Bone marrow (tissue), 2 donors: ENCODE measurements around the gene TMEM229B.

Source experiments
- DNase-seq, 2 donors: peaks; one replicate each; lab custom pipeline; 2025; lab: John Stamatoyannopoulos, UW

TMEM229B gene

DNA sequence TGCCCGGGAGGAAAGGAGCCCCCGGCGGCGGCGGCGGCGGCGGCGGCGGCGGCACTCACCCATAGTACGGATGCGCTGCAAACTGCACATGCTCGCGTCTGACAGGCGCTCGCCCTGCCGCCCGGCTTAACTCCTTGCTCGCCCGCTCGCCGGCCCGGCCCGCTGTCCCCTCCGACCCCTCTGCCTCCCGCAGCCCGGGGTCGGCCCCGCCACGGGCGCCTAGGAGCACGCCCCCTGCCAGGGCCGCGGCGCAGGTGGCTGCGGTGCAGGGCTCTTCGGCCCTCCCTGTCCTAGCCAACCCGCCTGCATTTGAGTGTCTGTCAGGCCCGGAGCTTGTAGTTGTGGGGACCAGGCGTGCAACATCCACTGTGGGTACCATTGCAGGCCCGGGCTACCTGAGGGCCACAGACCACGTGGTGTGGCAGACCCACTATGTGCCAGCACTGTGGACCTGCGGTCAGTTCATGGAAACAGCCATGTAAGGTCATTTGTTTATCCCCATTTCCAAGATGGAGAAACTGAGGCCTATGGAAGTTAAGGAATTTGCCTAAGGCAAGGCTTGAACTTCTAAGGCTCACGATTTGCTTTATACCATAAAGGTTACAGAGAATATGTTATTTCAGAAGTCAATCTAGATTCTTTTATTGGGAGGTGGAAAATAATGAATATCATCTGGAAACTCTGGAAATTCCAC is 27.0 kb upstream of the TMEM229B start:
- no peak for DNase-seq

DNA sequence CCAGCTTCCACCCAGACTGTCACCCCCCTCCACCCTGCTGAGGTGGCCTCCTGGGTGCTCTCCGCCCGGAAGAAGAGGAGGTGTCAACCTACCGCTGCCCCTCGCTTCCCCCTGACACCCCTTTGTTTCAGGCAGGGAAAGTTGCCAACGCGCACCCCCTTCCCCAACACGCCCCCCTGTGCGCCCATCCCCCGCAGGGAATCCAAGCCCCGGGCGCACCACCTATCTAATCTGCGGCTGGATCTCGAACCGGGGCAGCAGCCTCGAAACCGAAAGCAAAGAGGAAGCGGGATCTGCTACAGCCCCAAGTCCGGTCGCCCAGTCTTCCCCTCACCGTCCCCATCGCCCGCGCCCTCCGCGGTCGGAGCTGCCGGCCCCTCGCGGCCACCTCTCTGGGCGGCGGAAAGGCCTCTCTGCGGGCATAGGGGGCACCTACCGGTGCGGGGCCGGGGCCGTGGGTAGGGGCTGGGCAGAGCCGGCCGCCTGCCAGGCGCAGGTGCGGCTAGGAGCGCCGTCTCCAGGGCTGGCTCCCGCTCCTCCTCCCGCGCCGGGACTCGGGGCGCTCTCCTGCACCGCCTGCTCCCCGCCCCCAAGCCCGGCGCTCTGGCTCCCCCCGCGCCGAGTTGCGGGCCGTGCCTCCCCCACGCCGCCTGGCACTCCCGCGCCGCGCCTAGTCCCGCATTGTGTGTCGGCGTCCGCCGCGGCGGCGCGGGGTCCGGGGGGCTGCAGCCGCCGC is 26.3 kb upstream of the TMEM229B start:
- DNase-seq = peak; percentile 5 to 20

DNA sequence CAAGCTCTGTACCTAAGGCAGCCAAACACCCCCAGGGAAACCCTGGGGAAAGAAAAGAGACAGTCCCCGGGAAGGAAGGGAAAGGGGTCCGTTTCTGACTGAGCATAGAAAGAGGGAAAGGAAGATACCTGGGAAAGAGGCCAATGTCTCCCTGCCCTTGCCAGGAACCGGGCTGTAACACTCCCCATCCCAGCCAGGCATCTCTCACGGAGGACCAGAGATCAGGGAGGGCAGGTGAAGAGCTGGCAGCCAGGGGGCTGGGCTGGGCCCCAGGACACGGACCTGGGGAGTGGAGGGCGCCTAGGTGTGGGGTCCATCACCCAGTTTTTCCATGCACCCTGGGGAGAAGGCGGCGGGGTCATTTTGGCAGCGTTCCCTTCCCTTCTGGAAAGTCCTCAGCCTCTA is 25.7 kb upstream of the TMEM229B start:
- no peak for DNase-seq

DNA sequence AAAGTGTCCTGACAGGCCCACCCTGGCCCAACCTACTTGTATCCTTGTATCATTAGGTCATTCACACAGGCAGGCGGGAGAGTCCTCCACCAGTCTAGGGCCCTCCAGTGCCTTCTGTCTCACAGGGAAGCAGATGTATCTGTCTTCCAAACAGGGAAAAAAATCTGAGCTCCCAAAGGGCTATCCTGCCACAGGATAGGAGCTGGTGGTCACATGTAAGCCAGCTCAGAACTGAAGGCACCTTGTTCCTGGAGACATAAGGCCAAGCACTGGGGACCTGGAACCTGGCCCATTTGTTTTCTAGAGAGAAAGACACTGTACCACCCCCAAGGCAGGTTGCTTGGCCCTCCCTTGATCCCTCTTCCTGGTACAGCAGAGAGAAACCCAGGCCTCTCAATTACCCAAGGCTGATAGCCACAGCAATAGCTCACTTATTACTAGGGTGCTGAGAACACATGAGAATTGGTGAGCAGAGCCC is 25.1 kb upstream of the TMEM229B start:
- no peak for DNase-seq

DNA sequence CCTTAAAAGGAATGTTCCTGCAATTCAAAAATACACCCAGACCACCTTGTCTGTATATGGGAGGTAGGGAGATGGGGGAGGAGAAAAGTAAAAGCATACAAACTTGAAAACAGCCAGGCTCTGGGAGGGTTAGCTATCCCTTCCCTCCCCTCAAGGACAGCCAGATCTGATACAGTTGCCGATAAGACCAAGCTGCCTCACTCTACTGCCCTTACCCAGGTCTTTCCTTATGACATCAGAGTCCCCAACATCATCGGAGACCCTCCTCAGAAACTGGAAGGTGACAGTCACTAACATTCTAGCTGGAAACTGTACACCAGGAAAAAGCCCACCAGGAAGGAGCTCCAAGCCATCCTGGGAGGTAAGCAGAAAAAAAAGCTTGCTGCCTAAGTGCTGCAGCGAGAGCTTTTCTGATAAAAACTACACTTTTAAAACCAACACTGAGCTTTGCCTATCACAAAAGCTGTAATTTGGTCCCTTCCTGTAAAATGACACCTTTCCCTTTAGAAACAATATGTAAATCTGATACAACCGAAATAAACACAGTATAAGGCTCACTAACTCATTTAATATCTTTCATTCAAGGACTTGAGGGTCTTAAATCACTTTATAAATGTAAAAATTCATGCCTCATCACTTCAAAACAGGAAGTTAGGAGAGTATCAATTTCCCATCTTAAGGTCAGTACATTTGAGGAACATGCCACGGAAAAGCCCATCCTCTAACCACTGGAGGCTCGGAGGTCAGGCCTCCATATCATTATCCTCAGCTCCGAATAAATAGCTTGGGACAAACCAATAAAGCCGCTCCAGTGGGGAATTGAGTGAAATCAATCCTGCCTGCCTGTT is 24.2 kb upstream of the TMEM229B start:
- no peak for DNase-seq

DNA sequence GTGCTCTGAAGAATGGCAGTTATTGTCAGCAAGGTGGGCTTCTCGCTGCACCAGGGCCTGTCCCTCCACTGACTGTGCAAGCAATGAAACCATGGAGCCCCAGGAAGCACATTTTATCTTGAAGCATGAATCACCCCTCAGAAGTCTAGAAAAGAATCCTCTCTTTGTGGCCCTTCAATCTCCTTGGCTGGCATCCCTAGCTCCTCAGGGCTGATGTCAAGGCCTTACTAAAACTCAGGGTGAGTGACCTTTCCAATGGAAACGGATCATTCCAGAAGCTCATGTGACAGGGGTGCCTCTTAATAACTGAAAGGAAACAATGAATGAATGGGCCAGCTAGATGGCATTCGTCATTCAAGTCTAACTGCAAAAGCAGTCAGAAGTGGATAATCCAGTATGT is 22.3 kb upstream of the TMEM229B start:
- no peak for DNase-seq

DNA sequence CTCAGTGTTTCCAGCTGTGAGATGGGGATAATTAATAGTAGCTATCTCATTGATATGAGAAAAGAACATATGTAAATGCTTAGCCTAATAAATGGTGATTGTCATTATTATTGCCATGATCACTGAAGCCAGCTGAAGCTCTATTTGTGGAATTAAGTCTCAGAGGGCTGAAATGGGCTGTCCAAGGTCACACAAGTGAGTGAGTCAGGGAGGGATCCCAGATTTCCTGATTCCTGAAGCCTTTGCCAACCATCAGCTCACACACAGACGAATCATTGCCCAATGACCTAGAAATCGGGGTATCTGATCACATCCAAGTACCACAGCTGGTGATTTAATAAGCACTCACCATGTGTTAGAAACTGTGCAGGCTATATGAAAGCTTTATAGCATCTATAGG is 21.6 kb upstream of the TMEM229B start:
- no peak for DNase-seq

DNA sequence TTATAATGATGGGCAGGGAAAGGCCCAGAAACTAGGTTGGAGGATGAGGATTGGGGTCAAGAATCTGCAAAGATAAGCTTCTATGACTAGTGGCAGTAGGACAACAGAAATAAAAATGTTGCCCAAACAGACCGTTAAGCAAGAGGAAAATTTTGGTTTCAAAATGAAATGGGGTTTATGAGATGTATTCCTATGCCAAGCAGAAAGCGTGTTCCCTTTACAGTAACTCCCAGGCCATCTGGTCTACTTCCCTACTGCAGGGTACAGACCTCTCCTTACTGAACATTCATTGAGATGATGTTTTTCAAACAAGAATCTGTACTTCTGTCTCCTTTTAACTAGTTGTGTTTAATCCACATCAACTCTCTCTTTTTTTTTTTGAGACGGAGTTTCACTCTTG is 20.4 kb upstream of the TMEM229B start:
- no peak for DNase-seq

DNA sequence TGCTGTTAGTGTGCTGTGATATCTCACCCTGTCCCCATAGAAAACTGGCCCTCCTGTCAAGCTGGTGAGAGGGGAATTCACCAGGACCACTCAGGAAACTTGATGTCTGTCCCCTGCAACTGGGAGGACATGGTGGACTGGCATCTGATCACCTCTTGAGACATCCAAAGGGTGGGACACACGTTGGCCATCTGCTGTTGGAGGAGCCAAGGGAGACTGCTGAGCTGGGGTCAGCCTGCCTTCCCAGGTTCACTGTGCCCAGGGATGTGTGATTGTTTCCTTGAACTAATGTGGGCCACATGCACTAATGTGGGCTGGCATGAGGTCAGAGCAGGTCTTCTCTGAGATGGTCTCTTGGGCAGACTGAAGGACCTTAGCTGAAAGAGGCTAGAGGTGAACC is 16.7 kb upstream of the TMEM229B start:
- no peak for DNase-seq

DNA sequence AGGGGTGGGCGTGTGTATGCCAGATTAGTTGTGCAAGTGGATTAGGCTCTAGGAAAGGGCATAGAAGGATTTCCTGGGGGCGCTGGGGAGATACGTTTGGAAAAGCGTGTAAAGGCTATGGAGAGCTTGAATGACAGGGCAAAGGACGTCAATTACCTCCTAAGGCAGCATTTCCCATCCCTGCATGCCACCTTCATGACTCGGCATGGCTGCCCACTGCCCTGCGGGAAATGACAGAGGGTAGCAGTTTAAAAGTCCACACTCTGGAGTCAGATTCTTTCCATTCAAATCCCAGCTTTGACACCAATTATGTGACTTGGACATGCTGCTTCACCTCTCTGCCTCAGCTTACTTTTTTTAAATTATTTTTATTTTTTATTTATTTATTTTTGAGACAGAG is 14.8 kb upstream of the TMEM229B start:
- DNase-seq = no peak

DNA sequence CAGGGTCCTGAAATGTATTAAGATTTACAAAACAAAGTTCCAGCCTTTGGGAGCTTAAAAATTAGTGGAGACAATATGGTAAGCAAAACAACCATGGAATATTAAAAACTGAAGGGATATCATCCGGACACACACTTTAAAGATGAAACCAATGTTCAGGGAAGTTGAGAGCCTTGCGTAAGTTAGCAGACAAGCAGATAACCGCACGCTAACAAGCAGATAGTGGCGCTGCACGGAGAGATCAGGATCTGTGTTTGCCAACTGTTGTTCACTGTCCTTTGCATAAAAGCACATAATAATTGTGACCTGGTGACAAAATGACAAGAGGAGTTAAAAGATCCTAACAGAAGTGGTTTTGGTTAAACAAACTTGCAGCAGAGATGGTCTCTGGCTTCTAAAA is 14.3 kb upstream of the TMEM229B start:
- no peak for DNase-seq

DNA sequence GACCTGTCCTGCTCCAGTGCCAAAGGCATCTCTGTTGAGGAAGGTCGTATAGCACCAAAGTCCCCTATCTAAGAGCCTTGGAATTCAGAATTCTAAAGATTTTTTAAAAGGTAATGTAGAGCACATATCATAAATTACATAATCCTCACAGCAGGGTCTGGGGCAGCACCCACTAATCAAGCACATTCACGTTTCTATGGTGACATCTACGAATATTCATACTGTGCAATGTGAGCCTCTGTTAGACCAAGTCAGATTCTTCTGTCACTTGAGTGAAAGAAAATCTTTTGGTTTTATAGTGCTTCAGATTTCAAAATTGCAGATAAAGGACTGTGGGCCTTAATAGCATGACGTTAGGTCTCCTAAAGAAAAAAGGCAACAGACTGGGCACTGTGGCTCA is 13.1 kb upstream of the TMEM229B start:
- DNase-seq = no peak

DNA sequence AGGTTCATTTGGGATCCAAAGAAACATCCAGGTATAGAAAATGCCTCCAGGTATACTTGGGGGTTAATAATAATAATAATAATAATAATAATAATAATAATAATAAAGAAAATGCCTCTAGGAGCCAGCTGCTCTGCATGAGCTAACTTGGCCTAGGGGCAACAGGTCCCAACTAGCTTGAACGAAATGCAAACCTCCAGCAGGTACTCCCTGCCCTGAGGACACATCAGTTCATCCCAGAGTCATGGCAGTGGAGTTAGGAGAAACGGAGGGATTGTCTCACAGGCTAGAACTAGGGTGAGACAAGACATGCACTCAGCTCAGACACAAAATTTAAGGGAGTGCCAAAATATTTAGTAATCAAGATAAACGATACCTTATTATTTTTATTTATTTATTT is 12.5 kb upstream of the TMEM229B start:
- no peak for DNase-seq

DNA sequence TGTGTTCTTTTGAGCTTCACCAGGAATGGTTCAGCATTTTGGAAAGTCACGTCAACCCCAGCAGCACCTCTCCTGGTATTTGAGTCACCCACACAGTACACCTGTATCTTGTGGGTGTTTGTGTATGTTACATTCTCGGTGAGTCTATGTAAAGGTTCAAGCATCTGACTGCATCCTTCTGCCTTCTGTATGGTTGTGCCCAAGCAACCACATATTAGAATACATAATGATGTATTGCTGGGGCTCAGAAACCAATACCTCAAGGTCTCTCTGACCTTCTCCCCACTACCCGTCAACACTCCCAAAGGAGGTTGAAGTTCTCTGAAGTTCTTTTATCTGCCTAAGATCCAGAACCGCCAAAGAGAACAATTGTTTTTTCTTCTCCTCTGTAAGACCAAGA is 9.2 kb upstream of the TMEM229B start:
- DNase-seq = no peak

DNA sequence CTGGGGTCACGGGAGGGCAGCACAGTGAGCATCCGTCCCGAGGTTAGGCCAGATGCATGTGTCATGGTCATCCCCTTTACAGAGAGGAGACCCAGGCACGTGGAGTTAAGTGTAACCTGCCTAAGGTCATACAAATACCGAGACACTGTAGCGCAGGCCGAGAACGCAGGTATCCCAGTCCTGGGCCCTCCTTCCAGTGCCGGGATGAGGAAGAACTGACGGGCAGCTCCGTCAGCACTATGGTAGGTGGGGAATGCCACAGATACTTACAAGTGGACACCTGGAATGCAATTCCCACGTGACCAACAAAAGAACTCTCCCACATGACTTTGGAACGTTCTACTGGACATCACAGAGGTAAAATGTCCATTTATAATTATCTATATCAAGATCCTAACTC is 8.7 kb upstream of the TMEM229B start:
- DNase-seq = no peak

DNA sequence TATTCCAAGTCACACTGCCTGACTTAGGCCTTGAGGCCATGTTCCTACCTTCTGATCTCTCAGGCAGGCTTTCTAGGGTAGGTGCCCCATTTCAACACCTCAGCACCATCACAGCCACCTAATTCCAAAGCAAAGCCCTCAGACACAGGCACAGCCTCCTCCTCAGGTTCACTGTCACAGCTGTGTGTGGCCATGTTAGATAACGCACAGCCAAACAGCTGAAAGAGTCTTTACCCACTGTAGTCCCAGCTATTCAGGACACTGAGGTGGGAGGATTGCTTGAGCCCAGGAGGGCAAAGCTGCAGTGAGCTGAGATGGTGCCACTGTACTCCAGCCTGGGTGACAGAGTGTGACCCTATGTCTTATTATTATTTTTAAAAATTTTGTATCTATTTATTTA is 7.3 kb upstream of the TMEM229B start:
- no peak for DNase-seq

DNA sequence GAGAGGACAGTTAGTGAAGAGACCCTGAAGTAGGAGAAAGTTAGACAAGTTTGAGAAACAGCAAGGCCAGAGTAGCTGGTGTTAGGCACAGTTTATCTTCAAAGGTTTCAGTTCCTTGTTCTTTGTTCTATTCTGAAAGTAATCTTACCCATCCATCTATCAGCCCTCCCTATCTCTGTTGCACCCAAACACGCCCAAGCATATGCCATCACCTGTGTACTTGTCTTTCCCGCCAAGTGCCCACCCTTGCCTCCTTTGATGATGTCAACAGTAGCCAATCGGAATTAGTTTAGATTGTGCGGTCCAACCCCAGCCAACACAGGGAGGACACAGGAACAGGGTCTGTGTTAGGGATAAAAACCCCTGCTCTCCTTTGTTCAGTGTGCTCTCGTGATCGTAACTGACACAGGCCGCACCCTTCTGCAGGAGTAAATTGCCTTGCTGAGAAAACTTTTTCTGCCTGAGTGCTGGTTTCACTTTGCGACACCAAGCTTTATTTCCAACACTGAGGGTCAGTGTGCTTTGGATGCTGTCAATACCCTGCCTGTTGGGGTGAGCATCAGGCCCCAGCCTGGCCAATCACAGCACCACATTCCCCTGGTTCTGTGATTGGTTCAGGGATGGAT is 4.7 kb upstream of the TMEM229B start:
- no peak for DNase-seq

DNA sequence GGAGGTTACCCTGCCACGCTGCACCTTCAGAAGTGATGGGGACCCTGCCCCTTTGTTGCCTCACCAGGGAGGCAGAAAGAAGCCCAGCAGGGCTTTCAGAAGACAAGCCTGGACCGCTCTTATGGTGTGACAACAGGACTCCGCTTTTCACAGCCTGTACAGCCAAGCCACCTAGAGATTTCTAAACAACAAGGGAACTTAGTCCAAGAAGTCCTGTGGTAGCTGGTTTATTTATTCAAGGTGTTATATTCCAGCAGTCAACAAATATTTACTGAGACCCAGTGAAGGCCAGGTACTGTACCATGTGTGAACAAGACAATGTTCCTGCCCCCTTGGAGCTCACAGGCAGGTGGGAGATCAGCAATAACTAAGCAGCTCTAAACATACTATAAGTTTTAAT is 4.0 kb upstream of the TMEM229B start:
- DNase-seq = no peak

DNA sequence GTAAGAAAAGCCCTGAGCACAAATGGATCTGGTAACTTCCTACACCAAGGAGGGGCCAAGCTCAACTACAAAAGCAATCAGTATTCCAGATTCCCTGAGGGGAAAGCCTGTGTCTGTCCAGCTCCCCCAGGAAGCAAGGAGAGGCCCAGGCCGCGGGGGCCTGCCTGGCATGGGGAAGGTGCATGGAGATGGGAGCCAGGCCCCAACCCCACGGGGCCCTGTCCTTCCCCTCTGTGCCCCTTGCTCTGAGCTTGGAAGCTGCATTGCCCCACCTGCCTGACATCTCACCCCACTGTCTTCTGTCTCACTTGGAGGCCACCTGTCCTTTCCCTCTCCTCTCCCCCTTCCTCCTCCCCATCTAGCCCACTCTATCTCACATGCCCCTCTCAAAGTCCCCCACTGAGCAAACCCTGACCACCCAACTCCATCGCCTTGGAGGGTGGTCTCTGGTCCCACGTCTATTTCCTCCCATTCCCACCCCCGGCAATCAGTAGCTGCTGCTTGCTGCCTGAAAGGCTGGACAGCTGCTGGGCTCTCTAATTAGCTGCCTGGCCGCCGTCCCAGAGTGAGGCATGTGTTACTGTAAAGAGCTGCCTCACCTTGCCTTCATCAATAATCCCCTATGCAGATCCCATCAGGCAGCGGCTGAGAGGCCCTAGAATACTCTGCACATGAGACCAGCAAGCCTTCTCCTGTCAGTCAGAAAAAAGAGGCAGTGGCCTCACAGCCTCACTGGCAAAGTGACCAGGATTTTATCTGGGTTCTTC is 3.4 kb upstream of the TMEM229B start:
- no peak for DNase-seq

DNA sequence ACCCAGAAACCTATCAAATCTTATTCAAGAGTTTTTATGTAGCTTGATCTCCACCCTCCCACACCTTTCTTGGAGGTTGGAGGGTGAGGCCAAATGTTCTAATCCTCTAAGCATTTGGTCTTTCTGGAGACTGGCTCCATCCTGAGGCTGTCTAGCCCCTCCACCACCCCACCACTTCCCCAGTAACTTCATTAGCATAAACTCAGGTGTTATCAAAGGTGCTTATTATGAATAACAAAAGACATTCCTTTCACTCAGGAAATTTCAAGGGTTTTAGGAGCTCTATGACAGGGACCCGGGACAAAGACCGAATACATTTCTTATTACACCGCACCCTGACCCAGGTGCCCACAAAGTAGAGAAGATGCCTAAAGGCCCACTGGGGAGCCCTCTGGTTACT is 2.8 kb upstream of the TMEM229B start:
- DNase-seq = no peak

DNA sequence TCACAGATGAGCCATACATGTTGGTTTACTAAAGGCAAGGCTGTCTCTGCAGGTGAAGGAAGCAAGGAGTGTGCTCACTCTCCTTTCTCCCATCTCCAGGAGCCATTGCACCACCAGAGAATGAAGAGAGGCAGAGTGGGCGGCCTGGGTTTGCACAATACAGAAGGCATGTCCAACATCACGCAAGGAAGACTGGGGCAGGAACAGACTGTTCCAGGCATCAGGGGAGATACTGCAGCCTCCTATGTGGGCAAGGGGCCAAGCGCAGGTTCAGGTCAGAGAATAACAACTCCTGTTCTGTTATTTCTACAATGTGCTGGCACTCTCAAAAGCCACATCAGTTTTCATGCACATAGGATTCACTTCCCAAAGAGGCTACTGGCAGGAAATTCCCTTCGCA is 1.7 kb upstream of the TMEM229B start:
- DNase-seq = no peak

DNA sequence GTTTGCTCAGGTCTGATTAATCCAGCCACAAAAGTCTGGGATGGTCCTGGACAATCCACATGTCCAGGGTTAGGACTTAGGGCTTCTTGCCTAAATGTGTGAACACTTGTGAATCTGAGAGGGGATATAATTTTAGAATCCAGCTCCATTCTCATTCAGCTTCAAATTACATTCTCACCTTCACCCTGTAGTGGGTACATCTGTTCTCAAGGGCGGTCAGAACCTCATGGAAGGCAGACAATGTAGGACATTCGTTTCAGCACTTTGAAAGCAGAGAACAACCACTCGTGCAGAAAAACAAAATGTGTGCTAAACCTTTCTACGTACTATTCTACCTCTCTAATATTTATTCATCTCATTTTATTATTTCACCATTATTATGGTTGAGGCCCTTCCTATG is 1.2 kb downstream of the TMEM229B start:
- DNase-seq = no peak
